Measurements from ENCODE around the gene TNFRSF6B.

- TF ChIP-seq ESRRG (CRISPR knock-in tag; IDR thresholded peaks at IDR 0.05): no peak
- no peak for TF ChIP-seq BACH2 (CRISPR knock-in tag; IDR thresholded peaks at IDR 0.05; ENCODE audit: borderline replicate concordance)
- TF ChIP-seq ARNTL (CRISPR knock-in tag; IDR thresholded peaks at IDR 0.05; ENCODE audit: borderline replicate concordance, low read depth): no peak
- no peak for TF ChIP-seq CSDC2 (CRISPR knock-in tag; IDR thresholded peaks at IDR 0.05)
- no peak for TF ChIP-seq PPARA (CRISPR knock-in tag; IDR thresholded peaks at IDR 0.05; ENCODE audit: borderline replicate concordance)
- TF ChIP-seq TSHZ2 (CRISPR knock-in tag; IDR thresholded peaks at IDR 0.05): no peak
- TF ChIP-seq ISL1 (CRISPR knock-in tag; IDR thresholded peaks at IDR 0.05): no peak
- no peak for TF ChIP-seq POU6F1 (CRISPR knock-in tag; IDR thresholded peaks at IDR 0.05; ENCODE audit: borderline replicate concordance, low read depth)
Measured at GRCh38 chr20:63651942-63652191, 44.6 kb upstream of the TNFRSF6B start.

All from SK-N-SH treated with all-trans-retinoic acid at 6 μM for 48 hours (cell line).